ENCODE data around the gene SPATA2L. TPM values are rescaled to one million over a fixed set of nuclear protein-coding genes. Genes with fewer than 3 reads are reported as not detected.
A peak's percentile ranks its signal among the peaks of the same experiment; 100 is the strongest.

Gene SPATA2L
- total RNA-seq, 2 experiments from 2014 or later = 9.4 to 10.0 TPM

GRCh38 chr16:89655062-89655643, 46.4 kb downstream of the SPATA2L start:
- CTCF ChIA-PET = no interaction called here
- H3K9me3 Mint-ChIP-seq = no peaks in the 10 kb centered on the region
- H3K36me3 Mint-ChIP-seq (ENCODE audit: low read depth) = peaks cover 20% of the 10 kb centered on the region
- peak overlapping the region; percentile 44 for H3K27ac Mint-ChIP-seq
- H3K4me1 Mint-ChIP-seq = peaks cover 42% of the 10 kb centered on the region
- H3K27me3 Mint-ChIP-seq = no peaks in the 10 kb centered on the region
- POLR2A ChIA-PET = interaction anchor here (0.9 to 1.1 kb wide), 2 partner anchors 93 to 437 kb away, joined by 3 read pairs; partner anchors contain the start of gene ZNF778
- H3K4me3 Mint-ChIP-seq = peak overlapping the region; percentile 2
- DNase-seq = no peak

DNA sequence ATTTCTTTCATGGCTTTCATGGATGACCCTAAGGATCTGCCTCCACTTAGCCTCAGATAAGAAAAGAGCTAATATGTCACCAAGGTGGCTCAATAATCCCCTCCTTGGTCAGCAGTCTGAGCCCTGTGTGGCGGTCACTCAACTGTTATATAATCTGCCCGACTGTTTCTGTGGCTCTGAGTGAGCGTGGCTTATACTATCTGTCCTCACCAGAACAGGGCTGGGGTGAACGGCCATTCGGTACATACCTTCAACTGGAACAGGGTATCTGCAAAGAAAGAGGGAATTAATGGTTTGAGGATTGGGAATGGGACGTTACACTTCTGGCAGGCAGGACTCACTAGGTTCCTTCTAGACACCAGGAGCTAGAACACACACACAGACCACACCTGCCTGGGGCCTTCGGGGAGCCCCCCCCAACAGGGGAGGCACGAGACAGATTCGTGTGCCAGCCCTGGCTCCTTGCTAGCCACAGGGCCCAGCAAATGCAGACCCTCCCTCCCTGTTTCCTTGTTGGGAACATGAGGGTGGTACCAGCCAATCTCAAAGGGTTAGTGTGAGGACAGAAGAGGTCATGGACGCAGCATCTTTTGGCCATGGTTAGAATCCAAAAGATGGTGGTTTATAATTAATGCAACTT, 47.7 kb downstream of the SPATA2L start:
- Mint-ChIP-seq H3K36me3 (ENCODE audit: low read depth) (peaks cover 19% of the 10 kb centered on the region), H3K9me3 (no peaks in the 10 kb centered on the region), H3K27ac (peak overlapping the region; percentile 11), H3K4me3 (no peak overlapping the region), H3K27me3 (no peaks in the 10 kb centered on the region), H3K4me1 (peaks cover 32% of the 10 kb centered on the region)
- ChIA-PET POLR2A (interaction anchor here (0.8 to 2.1 kb wide), 2 partner anchors 12 to 33 kb away, joined by 3 to 5 read pairs; partner anchors contain the start of gene CDK10), CTCF (interaction anchor here (1.1 kb wide), 1 partner anchor 96 kb away, joined by 6 read pairs; no protein-coding TSS in a partner anchor)
- DNase-seq = no peak

DNA sequence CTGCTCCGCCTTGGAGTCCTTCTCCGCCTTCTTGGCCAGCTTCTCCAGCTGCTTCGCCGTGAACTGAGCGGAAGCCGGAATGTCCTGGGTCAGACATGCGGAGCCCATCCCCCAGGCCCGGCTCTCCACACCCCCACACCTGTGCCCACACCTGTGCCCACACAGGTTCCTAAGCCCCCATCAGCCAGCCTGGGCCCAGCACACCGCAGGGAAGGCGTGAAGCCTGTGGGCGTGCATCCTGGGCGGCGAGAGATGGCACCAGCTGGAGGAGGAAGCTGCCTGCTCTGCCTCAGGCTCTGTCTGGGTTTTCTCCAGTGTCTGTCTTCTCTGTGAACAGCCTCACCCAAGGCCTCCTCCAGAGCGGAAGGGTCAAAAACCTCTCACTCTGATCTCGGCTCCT, 49.9 kb downstream of the SPATA2L start:
- POLR2A ChIA-PET = no interaction called here
- peaks cover 24% of the 10 kb centered on the region for H3K36me3 Mint-ChIP-seq (ENCODE audit: low read depth)

DNA sequence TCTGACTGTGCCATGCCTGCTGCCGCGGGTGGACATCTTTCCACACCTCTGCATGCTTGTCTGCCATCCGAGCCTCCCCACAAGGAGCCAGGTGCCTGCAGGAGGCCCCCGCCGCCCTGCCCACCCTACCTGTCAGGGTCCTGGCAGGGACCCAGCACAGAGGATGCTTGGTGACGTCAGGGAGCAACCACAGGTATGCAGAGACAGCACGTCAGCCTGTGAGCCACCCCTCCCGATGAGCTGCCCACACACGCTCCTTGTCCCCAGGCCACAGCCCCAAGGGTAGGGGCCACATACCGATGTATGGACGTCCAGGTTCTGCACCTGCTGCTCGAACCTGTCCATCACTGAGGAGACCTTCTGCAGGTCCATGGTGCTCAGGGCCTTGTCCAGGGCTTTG, 54.6 kb downstream of the SPATA2L start:
- no peaks in the 10 kb centered on the region for H3K4me1 Mint-ChIP-seq
- ChIA-PET CTCF (no interaction called here), POLR2A (no interaction called here)
- no peak overlapping the region for H3K27ac Mint-ChIP-seq
- H3K36me3 Mint-ChIP-seq (ENCODE audit: low read depth) = peaks cover 31% of the 10 kb centered on the region
- H3K4me3 Mint-ChIP-seq = no peak overlapping the region
- no peak for DNase-seq
- no peaks in the 10 kb centered on the region for H3K27me3 Mint-ChIP-seq
- no peaks in the 10 kb centered on the region for H3K9me3 Mint-ChIP-seq

More for the DNA sequence above, 49.9 kb downstream of the SPATA2L start:
- Mint-ChIP-seq H3K4me3 (no peak overlapping the region), H3K27me3 (no peaks in the 10 kb centered on the region), H3K9me3 (no peaks in the 10 kb centered on the region), H3K4me1 (peaks cover 23% of the 10 kb centered on the region), H3K27ac (no peak overlapping the region)
- CTCF ChIA-PET = interaction anchor here (1.5 kb wide), 1 partner anchor 10 kb away, joined by 3 read pairs; no protein-coding TSS in a partner anchor
- no peak for DNase-seq

Other genes starting within 250 kb of the SPATA2L start
- gene ANKRD11, start 211.1 kb downstream of the SPATA2L start, total RNA-seq = 100 to 1,000 TPM; 199 to 208 TPM
- 10 to 100 TPM; 73.9 to 77.9 TPM for gene SPG7, start 193.3 kb downstream of the SPATA2L start, total RNA-seq
- 1,000 to 10,000 TPM; 2,083 to 2,114 TPM for gene RPL13, start 141.0 kb downstream of the SPATA2L start, total RNA-seq
- gene CPNE7, start 125.9 kb downstream of the SPATA2L start, total RNA-seq = 1 to 10 TPM; 3.3 to 4.4 TPM
- not detected for gene DPEP1, start 88.1 kb downstream of the SPATA2L start, total RNA-seq
- gene CHMP1A, start 44.0 kb downstream of the SPATA2L start, total RNA-seq = 100 to 1,000 TPM in 1 of 2 experiments, 10 to 100 TPM in 1; 93.8 to 102 TPM
- gene SPATA33, start 43.9 kb downstream of the SPATA2L start, total RNA-seq = 1 to 10 TPM; 8.1 to 9.2 TPM
- gene CDK10, start 15.0 kb downstream of the SPATA2L start, total RNA-seq = 10 to 100 TPM; 73.2 to 74.0 TPM
- 1 to 10 TPM; 7.0 to 7.8 TPM for gene VPS9D1, start 19.2 kb upstream of the SPATA2L start, total RNA-seq
- 10 to 100 TPM; 50.4 to 56.5 TPM for gene ZNF276, start 19.8 kb upstream of the SPATA2L start, total RNA-seq
- gene FANCA, start 114.9 kb upstream of the SPATA2L start, total RNA-seq = 10 to 100 TPM; 82.9 to 94.6 TPM
- gene SPIRE2, start 126.8 kb upstream of the SPATA2L start, total RNA-seq = 1 to 10 TPM; 1.6 to 1.8 TPM
- gene TCF25, start 171.9 kb upstream of the SPATA2L start, total RNA-seq = 100 to 1,000 TPM; 167 to 192 TPM
- gene MC1R, start 217.2 kb upstream of the SPATA2L start, total RNA-seq = 1 to 10 TPM; 3.6 to 4.1 TPM
- 1 to 10 TPM; 3.6 to 4.0 TPM for gene TUBB3, start 221.6 kb upstream of the SPATA2L start, total RNA-seq
- gene DEF8, start 247.1 kb upstream of the SPATA2L start, total RNA-seq = 10 to 100 TPM; 33.1 to 33.6 TPM

Measured in activated CD4-positive, alpha-beta memory T cell treated with anti-CD3 and anti-CD28 coated beads, Interleukin-2, amount 10 ng/mL, durations not matched to agents 7 days and 5 days (primary cell).